HFF-Myc (cell line): ENCODE data around the gene CAMTA1.
A peak's percentile ranks its signal among the peaks of the same experiment; 100 is the strongest.

Experiments
- DNase-seq: peaks from one replicate; pipeline ENCODE4 v3.0.0-alpha.2; 2011; ENCODE audit warnings: low read depth; ENCODE audit errors: extremely low read depth
- H3K4me3 ChIP-seq: replicated peaks from 2 replicates; pipeline ENCODE4 v1.5.1; 2011; ENCODE audit warnings: low read depth, mild to moderate bottlenecking, control low read depth, low read length
- CTCF ChIP-seq: IDR thresholded peaks from 2 replicates; pipeline ENCODE4 v1.5.1; 2012; ENCODE audit warnings: mild to moderate bottlenecking, low read depth, low read length, control low read depth; ENCODE audit errors: missing control alignments

CAMTA1 gene

GRCh38 chr1:7298145-7298544 lies 512.9 kb downstream of the CAMTA1 start:
- no peak overlapping the region for H3K4me3 ChIP-seq
- TF ChIP-seq CTCF, result no peak
- no peak for DNase-seq

- no peak overlapping the region for H3K4me3 ChIP-seq
- DNase-seq, result no peak
- TF ChIP-seq CTCF, result no peak
These were observed 513.5 kb downstream of the CAMTA1 start for GRCh38 chr1:7298749-7299151.

- no peak overlapping the region; the same call in 1 of the 2 replicates for H3K4me3 ChIP-seq
- TF ChIP-seq CTCF, result no peak
- peak; percentile 90 for DNase-seq
These were observed 514.1 kb downstream of the CAMTA1 start for GRCh38 chr1:7299329-7299799.

- no peak for DNase-seq
- H3K4me3 ChIP-seq, result no peak overlapping the region
- TF ChIP-seq CTCF, result no peak
These were observed 514.7 kb downstream of the CAMTA1 start for GRCh38 chr1:7299994-7300393.

- no peak for TF ChIP-seq CTCF
- peak; percentile 72 for DNase-seq
- no peak overlapping the region for H3K4me3 ChIP-seq
These were observed 515.8 kb downstream of the CAMTA1 start for GRCh38 chr1:7300893-7301663.

- no peak for DNase-seq
- TF ChIP-seq CTCF, result no peak
- H3K4me3 ChIP-seq, result no peak overlapping the region
These were observed 516.4 kb downstream of the CAMTA1 start for GRCh38 chr1:7301664-7301981.

- H3K4me3 ChIP-seq, result no peak overlapping the region
- no peak for TF ChIP-seq CTCF
- no peak for DNase-seq
These were observed 516.9 kb downstream of the CAMTA1 start for GRCh38 chr1:7302126-7302525.
